GM11168 (cell line): ENCODE measurements around the gene BCDIN3D.

ENCODE experiments used
- in situ Hi-C: fragments of 300-500 bp; cut with MboI; formaldehyde crosslinking; loops from one replicate; pipeline ENCODE4 v1.12.0; 2022; ENCODE audit warnings: low sequenced_read_pairs; ENCODE audit not compliant: unreplicated experiment

Gene BCDIN3D

GRCh38 chr12:49823951-49824350 is 19.0 kb downstream of the BCDIN3D start:
- in situ Hi-C loops, result no loop called here

DNA sequence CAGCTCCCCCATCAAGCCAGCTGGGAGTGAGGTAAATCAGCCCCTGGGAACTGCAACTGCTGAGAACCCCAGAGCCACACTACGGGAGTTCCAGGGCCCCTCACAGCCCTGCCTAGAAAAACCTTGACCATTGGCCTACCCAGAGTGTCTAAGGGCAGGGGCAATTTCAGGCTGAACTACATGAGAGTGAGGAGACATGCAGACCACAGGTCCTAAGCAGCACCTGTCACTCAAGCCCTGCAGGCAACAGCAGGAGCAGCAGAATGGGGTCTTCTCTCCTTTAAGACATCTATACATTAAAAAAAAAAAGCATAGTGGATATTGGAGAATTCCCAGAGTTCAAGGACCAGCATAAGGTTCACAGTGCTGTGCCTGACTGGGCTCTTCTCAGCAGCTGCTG is 19.6 kb downstream of the BCDIN3D start:
- in situ Hi-C loops, result no loop called here

DNA sequence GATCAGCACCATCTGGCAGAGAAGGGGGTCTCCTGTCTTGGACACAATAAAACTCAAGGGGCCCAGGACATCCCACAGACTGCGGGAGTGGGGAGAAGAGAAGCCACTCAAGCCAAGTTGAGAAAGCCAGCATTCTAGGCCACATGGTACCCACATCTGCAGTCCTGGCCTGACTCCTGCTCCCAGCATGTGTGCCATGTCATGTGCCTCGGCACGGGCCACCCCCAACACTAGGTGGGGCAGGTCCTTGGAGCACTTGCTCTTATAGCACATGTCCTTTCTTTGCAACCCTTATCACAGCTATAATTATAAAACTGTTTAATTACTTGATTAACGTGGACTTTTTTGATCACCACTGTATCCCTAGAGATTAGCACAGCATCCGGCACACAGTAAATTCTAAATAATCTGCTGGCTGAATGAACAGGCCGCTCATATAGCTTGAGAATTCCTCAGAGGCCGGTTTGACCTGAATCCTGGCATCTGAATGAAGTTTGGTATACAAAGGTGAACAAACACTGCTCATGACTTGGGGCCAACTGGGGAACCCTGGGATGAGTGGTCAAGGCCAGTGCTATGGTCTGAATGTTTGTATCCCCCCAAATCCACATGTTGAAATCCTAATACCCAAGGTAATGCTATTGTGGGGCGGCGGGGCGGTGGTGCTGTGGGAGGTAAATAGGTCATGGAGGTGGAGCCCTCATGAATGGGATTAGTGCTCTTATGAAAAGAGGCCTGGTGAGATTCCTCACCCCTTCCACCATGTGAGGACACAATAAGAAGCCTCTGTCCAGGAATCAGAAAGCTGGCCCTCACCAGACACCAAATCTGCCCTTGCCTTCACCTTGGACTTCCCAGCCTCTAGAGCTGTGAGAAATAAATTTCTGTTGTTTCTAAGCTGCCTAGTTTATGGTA is 21.3 kb downstream of the BCDIN3D start:
- in situ Hi-C loops, result no loop called here

DNA sequence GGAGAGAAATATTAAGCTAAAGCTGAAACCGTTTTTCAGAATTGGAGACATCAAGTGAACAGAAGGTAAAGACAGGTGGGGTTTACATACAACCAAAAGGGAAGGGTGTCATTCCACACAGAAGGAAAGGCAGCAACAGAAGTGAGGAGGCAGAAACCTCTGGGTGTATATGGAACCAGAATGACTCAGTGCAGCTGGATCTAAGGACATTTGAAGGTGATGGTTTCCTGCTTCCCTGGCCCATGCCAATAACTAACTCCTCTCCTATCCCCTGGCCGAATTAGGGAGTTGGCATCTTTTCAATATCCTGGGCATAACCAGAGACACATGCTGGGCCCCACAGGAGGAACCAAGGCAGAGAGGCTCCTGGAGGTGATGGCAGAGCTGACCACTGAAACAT is 23.1 kb downstream of the BCDIN3D start:
- in situ Hi-C loops, result no loop called here

GRCh38 chr12:49818241-49818895 is 24.5 kb downstream of the BCDIN3D start:
- in situ Hi-C loops, result no loop called here

- in situ Hi-C loops, result no loop called here
Measured at GRCh38 chr12:49813131-49813530, 29.8 kb downstream of the BCDIN3D start.

DNA sequence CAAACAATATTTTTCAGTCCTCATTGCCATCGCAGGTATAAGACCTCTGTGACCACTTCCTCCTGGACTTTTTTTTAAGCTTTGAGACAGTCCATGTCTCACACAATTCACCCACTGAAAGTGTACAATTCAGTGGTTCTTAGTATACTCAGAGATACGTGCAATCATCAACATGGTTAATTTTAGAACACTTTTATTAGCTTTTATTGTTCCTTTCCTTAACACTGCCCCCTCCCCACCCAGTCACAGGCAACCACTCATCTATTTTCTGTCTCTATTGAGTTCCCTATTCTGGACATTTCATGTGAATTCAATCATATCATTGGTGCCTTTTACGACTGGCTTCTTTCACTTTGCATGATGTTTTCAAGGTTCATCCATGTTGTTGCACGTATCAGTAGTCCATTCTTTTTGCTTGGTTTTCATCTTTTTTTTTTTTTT is 30.9 kb downstream of the BCDIN3D start:
- in situ Hi-C loops, result no loop called here

GRCh38 chr12:49811136-49811535 is 31.8 kb downstream of the BCDIN3D start:
- in situ Hi-C loops, result no loop called here

GRCh38 chr12:49809906-49810389 is 33.0 kb downstream of the BCDIN3D start:
- in situ Hi-C loops, result no loop called here

- in situ Hi-C loops, result no loop called here
Measured at GRCh38 chr12:49809381-49809905, 33.5 kb downstream of the BCDIN3D start.

DNA sequence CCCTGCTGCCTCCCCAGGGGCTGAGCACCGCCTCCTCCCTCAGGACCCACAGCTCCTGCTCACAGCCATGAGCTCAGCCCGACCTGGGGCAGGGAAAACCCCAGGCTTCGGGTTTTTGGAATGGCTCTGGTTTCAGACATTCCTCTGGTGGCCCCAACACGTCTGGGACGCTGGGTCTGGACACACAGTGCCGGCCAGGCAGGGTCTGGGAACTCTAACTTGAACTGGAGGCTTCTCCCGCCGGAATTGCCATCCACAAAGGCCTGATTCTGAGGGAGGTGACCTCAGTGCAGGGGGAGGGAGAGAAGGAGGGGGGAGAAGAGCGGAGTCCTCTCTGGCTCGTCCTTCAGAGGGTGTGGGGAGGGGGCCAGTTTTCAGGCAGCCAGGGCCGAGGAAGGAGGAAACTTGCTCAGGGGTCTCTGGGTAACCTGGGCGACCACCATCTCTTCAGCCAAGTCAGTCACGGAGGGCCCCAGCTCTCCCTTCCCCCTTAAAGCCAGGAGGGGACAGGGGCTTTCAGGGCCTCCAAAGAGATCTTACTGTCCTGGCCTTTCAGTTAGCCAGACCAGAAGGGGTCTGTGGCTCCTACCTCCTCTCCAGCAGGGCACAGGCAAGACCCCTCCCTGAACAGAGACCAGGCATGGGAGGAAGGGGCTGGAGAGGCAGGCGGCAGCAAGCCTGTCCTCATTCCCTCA is 34.1 kb downstream of the BCDIN3D start:
- in situ Hi-C loops, result no loop called here

DNA sequence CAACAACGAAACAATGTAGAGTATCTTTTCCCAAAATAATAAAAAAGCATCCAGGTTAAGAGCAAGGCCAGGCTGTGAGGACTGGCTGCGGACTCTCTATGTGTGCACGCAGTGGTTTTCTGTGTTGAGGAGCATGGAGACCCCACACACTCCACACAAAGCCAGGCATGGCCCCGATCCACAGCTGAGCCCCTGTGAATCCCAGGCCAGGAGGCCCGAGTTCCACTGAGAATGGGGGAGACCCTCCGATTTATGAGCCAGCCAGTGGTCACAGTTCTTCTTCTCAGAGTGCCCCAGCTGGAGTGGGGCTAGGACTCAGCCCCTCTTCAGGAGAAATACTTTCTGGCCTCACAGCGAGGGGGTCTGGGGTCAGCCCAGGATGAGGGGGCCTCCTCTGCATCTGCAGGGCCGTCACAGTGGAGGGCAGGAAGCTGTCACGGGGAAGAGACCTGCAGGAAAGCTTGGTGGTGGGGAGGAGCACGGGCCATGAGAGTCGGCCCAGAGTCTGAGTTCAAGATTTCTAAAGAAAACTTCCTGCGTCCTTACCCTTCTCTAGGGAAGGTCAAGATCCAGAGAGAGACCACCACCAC is 34.8 kb downstream of the BCDIN3D start:
- in situ Hi-C loops, result no loop called here

DNA sequence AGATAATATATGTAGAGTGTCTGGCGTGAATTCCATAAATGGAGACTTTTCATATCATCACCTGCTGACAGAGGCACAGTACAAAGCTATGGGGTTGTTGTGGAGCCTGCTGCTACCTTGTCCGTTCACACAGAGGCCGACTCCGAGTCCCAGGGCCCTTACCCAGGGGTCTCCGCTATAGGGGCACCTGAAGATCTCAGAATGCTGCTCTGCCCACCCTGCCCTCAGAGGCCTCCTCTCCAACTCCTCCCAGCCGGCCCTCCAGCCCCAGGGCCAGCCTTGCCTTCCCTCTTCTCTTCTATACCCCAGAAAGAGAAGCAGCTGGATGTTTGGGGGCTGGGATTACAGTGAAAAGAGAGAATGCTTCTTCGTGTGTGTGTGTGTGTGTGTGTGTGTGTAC is 36.0 kb downstream of the BCDIN3D start:
- in situ Hi-C loops, result no loop called here

GRCh38 chr12:49806321-49806813 is 36.5 kb downstream of the BCDIN3D start:
- in situ Hi-C loops, result no loop called here

DNA sequence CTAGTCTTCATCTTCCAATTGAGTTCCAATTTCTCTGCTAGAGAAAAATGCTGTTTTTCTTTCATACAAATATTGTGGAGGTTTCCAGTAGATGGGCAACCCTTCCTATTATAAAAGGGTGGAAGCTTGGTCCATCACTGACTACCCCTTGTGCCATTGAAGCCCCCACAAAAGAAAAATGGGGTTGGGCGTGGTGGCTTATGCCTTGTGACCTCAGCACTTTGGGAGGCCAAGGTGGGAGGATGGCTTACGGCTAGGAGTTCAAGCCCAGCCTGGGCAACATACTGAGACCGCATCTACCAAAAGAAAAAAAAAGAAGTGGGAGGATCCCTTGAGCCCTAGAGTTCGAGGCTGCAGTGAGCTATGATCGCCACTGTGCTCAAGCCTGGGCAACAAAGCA is 37.5 kb downstream of the BCDIN3D start:
- in situ Hi-C loops, result no loop called here

DNA sequence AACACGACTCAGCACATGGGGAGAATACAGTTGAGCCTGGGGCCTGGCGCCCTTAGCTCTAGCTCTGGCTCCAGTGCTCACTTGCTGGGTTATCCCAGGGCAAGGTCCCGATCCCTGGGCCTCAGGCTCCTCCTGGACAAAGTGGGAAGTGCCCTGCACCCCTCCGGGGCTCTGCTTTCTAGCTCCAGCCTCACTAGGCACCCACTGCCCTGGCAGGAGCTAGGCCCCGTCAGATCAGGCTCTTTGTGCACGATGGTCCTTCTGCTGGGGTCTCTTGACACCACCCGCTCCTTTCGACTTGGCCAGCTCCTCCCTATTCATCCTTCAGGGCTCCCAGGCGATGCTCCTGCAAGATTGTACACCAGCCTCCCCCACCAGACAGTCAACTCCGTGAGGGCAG is 38.1 kb downstream of the BCDIN3D start:
- in situ Hi-C loops, result no loop called here

GRCh38 chr12:49803693-49804450 is 39.0 kb downstream of the BCDIN3D start:
- in situ Hi-C loops, result no loop called here

DNA sequence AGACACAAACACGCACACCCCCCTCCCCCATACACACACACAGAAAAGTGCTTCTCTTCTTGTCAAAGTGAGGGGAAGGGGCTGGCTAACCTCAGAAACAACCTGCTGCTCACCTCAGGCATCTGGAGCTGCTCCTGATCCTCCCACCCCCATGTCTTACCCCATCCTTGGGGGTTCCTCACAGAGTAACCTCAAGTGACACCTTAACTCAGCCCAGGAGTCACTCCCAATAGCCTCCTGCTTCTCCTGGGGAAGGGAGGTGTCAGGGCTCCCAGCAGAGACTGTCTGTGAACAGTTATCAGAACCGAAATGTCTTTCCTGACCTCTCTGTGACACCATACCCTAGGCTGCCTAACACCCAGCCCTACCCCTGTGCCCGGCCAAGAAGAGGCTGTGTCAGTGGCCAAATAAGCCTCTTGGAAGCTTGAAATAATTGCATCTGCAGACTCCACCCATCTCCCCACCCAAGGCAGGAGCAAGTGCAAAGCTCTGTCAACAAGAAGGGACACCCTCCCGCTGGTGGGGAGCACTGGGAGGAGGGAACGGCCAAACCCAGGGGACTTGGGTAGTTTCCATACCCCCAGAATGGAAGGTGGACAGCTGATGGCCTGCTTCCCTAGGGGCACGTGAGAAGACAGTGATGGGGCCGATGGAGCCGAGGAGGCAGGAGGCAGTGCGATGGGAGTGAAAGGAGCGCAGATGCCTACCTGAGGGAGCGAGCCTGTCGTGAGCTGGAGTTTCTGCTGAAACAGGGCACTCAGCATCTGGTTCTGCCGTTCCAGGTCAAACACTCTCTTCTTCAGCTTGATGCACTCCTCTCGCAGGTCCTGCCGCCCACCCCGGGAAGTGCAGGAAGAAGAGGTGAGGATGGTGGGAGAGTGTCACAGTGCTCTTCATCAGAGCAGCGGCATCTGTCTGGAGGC is 41.5 kb downstream of the BCDIN3D start:
- in situ Hi-C loops, result no loop called here
